Keratinocyte (primary cell): ENCODE data around the gene FSD2. TPM values are rescaled to one million over a fixed set of nuclear protein-coding genes. Genes with fewer than 3 reads are reported as not detected.

Experiments
- DNase-seq: peaks from one replicate; pipeline ENCODE4 v3.0.0-alpha.2; 2011; ENCODE audit warnings: low read depth, missing footprints, low spot score
- FAIRE-seq: peaks from 2 replicates; lab custom pipeline; 2011; peaks lifted over from hg19 to GRCh38; lab: Jason Lieb, UNC
- H2AFZ ChIP-seq: 2 replicates; pipeline ENCODE4 v1.6.0; 2012; ENCODE audit warnings: low read length, control low read depth, inconsistent platforms; ENCODE audit not compliant: control insufficient read depth
- H3K27ac ChIP-seq: 2 replicates; pipeline ENCODE4 v1.5.1; 2011; ENCODE audit warnings: low read length; ENCODE audit not compliant: control insufficient read depth, insufficient read depth
- H3K27me3 ChIP-seq: 3 replicates; pipeline ENCODE4 v1.6.0; 2011; ENCODE audit warnings: low read length; ENCODE audit not compliant: control insufficient read depth, insufficient read depth; ENCODE audit errors: extremely low read depth
- H3K36me3 ChIP-seq, 2 experiments: 2 replicates in 1 of 2; 3 replicates in 1 of 2; pipeline ENCODE4 v1.5.1; 2011; ENCODE audit warnings: low read length in 2 of 2, mild to moderate bottlenecking in 1 of 2; ENCODE audit not compliant: control insufficient read depth in 2 of 2, insufficient read depth in 2 of 2; ENCODE audit errors: extremely low read depth in 1 of 2
- H3K4me1 ChIP-seq: 3 replicates; pipeline ENCODE4 v1.5.1; 2011; ENCODE audit warnings: low read length; ENCODE audit not compliant: control insufficient read depth, insufficient read depth; ENCODE audit errors: extremely low read depth
- H3K4me2 ChIP-seq: 3 replicates; pipeline ENCODE4 v1.6.0; 2011; ENCODE audit warnings: low read depth, low read length; ENCODE audit not compliant: control insufficient read depth, insufficient read depth; ENCODE audit errors: extremely low read depth
- H3K4me3 ChIP-seq, 3 experiments: fragments of 200-600 bp in 1 of 3; sonication (generic) in 1 of 3; 2 replicates in 2 of 3; 3 replicates in 1 of 3; pipeline ENCODE4 v1.5.1; 2011 to 2016; ENCODE audit warnings: low read length in 3 of 3, mild to moderate bottlenecking in 3 of 3, control low read depth in 2 of 3, inconsistent platforms in 1 of 3, low read depth in 1 of 3, mixed read lengths in 1 of 3, mixed run types in 1 of 3, moderate library complexity in 1 of 3; ENCODE audit not compliant: control insufficient read depth in 2 of 3, insufficient read depth in 2 of 3; ENCODE audit errors: extremely low read depth in 1 of 3
- H3K79me2 ChIP-seq: 2 replicates; pipeline ENCODE4 v1.6.0; 2012; ENCODE audit warnings: low read length; ENCODE audit not compliant: control insufficient read depth, insufficient read depth
- H3K9ac ChIP-seq: 3 replicates; pipeline ENCODE4 v1.6.0; 2011; ENCODE audit warnings: low read length; ENCODE audit not compliant: control insufficient read depth, insufficient read depth; ENCODE audit errors: extremely low read depth
- H3K9me1 ChIP-seq: 3 replicates; pipeline ENCODE4 v1.6.0; 2011; ENCODE audit warnings: low read length; ENCODE audit not compliant: control insufficient read depth, insufficient read depth; ENCODE audit errors: extremely low read depth
- H3K9me3 ChIP-seq: 2 replicates; pipeline ENCODE4 v1.5.1; 2012; ENCODE audit warnings: low read depth, low read length; ENCODE audit not compliant: control insufficient read depth
- H4K20me1 ChIP-seq: 3 replicates; pipeline ENCODE4 v1.6.0; 2011; ENCODE audit warnings: low read length; ENCODE audit not compliant: control insufficient read depth, insufficient read depth; ENCODE audit errors: extremely low read depth
- EZH2 ChIP-seq: IDR thresholded peaks from one replicate; pipeline ENCODE4 v1.6.1; 2012; ENCODE audit warnings: inconsistent platforms, mild to moderate bottlenecking, low read length, moderate library complexity
- dilution Hi-C: fragments of 300-500 bp; cut with MboI; formaldehyde crosslinking; loops from one replicate; pipeline ENCODE4 v1.7.0; 2020; ENCODE audit warnings: low sequenced_read_pairs; ENCODE audit not compliant: extremely low pct_ligation_motif_present
- polyA plus RNA-seq, 5 experiments: library from polyadenylated mRNA; depleted of rRNA in 3 of 5; stranded (reverse) in 3 of 5; stranded (forward) in 1 of 5; unstranded in 1 of 5; fragments of >200 nt; gene quantifications; 1 replicate in 1 of 5; 2 replicates in 3 of 5; 3 replicates in 1 of 5; pipeline versions ENCODE4 v1.2.1 to v1.2.3, GENCODE V29; 2011 to 2012; ENCODE audit warnings: missing spikeins in 2 of 5, low read depth in 1 of 5, low replicate concordance in 1 of 5
- TF ChIP-seq, protein P1 (sequence below), 3 experiments: IDR thresholded peaks in 1 of 3; conservative IDR thresholded peaks in 1 of 3; optimal IDR thresholded peaks in 1 of 3; 2 replicates in 2 of 3; 3 replicates in 1 of 3; pipeline versions ENCODE3 to v1.5.1; 2011; ENCODE audit warnings: low read length in 3 of 3, mild to moderate bottlenecking in 3 of 3, moderate library complexity in 2 of 3, control low read depth in 1 of 3, inconsistent platforms in 1 of 3; ENCODE audit not compliant: insufficient read depth in 2 of 3; ENCODE audit errors: extremely low read depth in 1 of 3

The FSD2 gene
- polyA plus RNA-seq, 1 donor (not counting 4 experiments of a cell fraction or from before 2014, with no cell fraction given) = not detected

DNA sequence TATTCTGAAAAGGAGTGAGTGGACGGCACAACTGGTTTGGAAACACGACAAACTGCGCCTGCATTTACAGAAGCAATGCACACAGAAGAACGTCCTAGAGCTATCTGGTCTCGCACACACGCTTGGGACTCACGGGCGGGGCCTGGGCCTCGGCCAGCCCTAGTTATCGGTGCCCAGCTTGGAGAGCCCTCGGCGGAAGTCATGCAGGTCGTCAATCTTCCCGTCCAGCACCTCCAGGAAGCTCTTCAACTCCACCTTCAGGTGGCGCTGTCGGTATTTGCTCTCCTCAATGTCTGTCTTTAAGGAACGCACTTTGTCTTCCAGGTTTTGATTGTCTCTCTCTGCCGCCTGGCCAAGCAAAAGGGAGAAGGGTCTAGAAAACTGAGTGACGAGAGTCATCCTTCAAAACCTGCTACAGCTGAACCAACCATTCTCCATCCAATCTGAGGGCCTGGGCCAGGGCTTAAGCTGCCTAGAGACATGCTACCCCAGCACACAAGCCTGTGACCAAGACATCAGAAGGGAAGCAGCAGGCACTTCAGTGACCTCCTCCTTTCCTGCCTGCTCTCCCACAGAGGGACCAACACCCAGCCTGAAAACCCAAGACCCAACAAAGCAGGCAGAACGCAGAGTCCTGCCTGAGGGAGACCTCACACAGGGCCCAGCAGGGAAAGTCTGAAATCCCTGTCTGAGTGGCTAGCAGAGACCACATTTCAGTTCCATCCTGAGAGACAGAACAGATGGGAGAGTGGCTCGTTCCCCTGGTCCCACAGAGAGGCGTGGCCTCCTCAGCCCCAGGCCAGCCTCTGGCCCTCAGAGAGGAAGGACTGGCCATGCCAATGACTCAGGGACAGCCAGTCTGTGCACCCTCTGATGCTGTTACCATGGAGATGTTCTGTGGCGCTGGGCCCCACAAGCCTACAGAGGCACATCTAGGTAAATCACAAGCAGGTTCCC is 44.0 kb upstream of the FSD2 start:
- TF ChIP-seq, protein P1, sequence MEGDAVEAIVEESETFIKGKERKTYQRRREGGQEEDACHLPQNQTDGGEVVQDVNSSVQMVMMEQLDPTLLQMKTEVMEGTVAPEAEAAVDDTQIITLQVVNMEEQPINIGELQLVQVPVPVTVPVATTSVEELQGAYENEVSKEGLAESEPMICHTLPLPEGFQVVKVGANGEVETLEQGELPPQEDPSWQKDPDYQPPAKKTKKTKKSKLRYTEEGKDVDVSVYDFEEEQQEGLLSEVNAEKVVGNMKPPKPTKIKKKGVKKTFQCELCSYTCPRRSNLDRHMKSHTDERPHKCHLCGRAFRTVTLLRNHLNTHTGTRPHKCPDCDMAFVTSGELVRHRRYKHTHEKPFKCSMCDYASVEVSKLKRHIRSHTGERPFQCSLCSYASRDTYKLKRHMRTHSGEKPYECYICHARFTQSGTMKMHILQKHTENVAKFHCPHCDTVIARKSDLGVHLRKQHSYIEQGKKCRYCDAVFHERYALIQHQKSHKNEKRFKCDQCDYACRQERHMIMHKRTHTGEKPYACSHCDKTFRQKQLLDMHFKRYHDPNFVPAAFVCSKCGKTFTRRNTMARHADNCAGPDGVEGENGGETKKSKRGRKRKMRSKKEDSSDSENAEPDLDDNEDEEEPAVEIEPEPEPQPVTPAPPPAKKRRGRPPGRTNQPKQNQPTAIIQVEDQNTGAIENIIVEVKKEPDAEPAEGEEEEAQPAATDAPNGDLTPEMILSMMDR (optimal IDR thresholded peaks at IDR 0.05 in 1 of 3, IDR thresholded peaks at IDR 0.05 in 1 of 3, conservative IDR thresholded peaks at IDR 0.05 in 1 of 3; ENCODE audit: extremely low read depth in 1 of 3, insufficient read depth in 2 of 3, low read length in 3 of 3) = peak; percentile 87 to 96 (median 96)
- TF ChIP-seq EZH2 = no peak
- Histone ChIP-seq H3K4me2 (peak overlapping the region; percentile 49), H3K4me1 (peaks cover 18% of the 10 kb centered on the region), H4K20me1 (no peaks in the 10 kb centered on the region), H3K36me3 (no peaks in the 10 kb centered on the region), H2AFZ (peak overlapping the region; percentile 60), H3K9me3 (no peaks in the 10 kb centered on the region), H3K9me1 (no peaks in the 10 kb centered on the region), H3K4me3 (no peak overlapping the region), H3K9ac (peak overlapping the region; percentile 4), H3K27me3 (no peaks in the 10 kb centered on the region), H3K79me2 (no peaks in the 10 kb centered on the region), H3K27ac (no peak overlapping the region)
- dilution Hi-C loops = loop anchor here (5.0 kb wide), 1 partner anchor 152 kb away; no protein-coding TSS in a partner anchor
- DNase-seq = peak; percentile 60
- peak; percentile 34 for FAIRE-seq

- no peak for DNase-seq
- H3K9me1 ChIP-seq = no peaks in the 10 kb centered on the region
- no peaks in the 10 kb centered on the region for H3K79me2 ChIP-seq
- no peak overlapping the region for H3K27ac ChIP-seq
- H3K4me1 ChIP-seq = peaks cover 27% of the 10 kb centered on the region
- H3K9me3 ChIP-seq = no peaks in the 10 kb centered on the region
- no peak overlapping the region for H2AFZ ChIP-seq
- no peak overlapping the region for H3K4me2 ChIP-seq
- FAIRE-seq = no peak
- H3K27me3 ChIP-seq = no peaks in the 10 kb centered on the region
- dilution Hi-C loops = loop anchor here (5.0 kb wide), 1 partner anchor 154 kb away; no protein-coding TSS in a partner anchor
- H3K9ac ChIP-seq = no peak overlapping the region
- H3K4me3 ChIP-seq = no peak overlapping the region
- no peaks in the 10 kb centered on the region for H3K36me3 ChIP-seq
- H4K20me1 ChIP-seq = no peaks in the 10 kb centered on the region
- TF ChIP-seq, protein P1 (optimal IDR thresholded peaks at IDR 0.05 in 1 of 3, IDR thresholded peaks at IDR 0.05 in 1 of 3, conservative IDR thresholded peaks at IDR 0.05 in 1 of 3; ENCODE audit: extremely low read depth in 1 of 3, insufficient read depth in 2 of 3, low read length in 3 of 3) = no peak
- TF ChIP-seq EZH2 = no peak
Observed at GRCh38 chr15:82848241-82848993, 42.5 kb upstream of the FSD2 start.
